ENCODE measurements around the gene PLXDC2. TPM values are rescaled to one million over a fixed set of nuclear protein-coding genes. Genes with fewer than 3 reads are reported as not detected.

Gene PLXDC2
- total and polyA plus RNA-seq, 7 donors, result 1.8 to 44.6 (median 18.2) TPM

DNA sequence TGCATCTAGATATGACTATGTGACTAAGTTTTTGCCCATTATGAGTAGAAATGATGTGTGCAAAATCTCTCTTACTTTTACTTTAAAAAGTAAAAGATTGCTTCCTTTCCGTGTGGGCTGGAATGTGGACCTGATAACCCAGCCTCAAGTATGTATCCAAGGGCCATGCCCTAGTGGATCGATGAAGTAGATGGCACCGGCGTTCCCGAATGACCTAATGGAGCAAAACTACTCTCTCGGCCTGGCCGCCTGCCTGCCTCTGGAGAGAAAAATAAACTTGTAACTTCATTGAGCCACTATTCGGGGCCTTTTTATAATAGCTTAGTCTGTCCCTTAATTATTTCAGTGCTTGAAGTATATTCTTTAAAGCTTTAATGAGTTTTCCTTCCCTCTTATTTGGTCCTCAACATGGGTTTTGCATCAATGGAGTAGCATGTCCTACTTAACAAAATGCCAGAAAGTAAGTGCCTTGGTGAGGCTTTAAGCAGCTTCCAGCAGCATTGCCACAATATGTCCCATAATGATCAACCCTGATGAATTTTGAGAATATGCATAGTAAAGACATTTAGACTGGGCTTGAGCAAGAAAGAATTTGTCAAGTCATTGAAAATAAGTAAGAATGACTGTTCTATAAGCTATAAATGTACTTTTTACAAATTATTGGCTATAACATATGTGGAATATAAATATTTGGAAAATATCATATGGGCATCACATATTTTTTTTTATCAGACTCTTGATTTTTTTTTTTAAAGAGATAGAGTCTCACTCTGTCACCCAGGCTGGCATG is 61.4 kb downstream of the PLXDC2 start:
- H3K27ac ChIP-seq, result no peak overlapping the region
- no peaks in the 10 kb centered on the region for H3K36me3 ChIP-seq
- WGBS, 2 donors, result 92 to 93% methylated on average over 8 of the region's 8 CpGs
- no peak overlapping the region for H3K4me3 ChIP-seq
- no peak for DNase-seq
- TF ChIP-seq CTCF (IDR thresholded peaks at IDR 0.05) (no peak), POLR2A (IDR thresholded peaks at IDR 0.05) (no peak), POLR2AphosphoS5 (IDR thresholded peaks at IDR 0.05) (no peak), EP300 (IDR thresholded peaks at IDR 0.05) (no peak)
- no peaks in the 10 kb centered on the region for H3K27me3 ChIP-seq
- H3K9me3 ChIP-seq, result no peaks in the 10 kb centered on the region
- H3K4me1 ChIP-seq, result no peaks in the 10 kb centered on the region
- intact Hi-C loops (cut with DNase I), result no loop called here

- WGBS, 2 donors, result 93 to 94% methylated on average over 5 of the region's 5 CpGs
- H3K9me3 ChIP-seq, result no peaks in the 10 kb centered on the region
- H3K4me3 ChIP-seq, result no peak overlapping the region
- no peaks in the 10 kb centered on the region for H3K36me3 ChIP-seq
- no peaks in the 10 kb centered on the region for H3K27me3 ChIP-seq
- intact Hi-C loops (cut with DNase I), result no loop called here
- no peaks in the 10 kb centered on the region for H3K4me1 ChIP-seq
- no peak for DNase-seq
- no peak overlapping the region for H3K27ac ChIP-seq
- TF ChIP-seq POLR2A (IDR thresholded peaks at IDR 0.05), result no peak
- no peak for TF ChIP-seq CTCF (IDR thresholded peaks at IDR 0.05)
- TF ChIP-seq EP300 (IDR thresholded peaks at IDR 0.05), result no peak
- no peak for TF ChIP-seq POLR2AphosphoS5 (IDR thresholded peaks at IDR 0.05)
Observed at GRCh38 chr10:19882621-19883020, 66.4 kb downstream of the PLXDC2 start.

DNA sequence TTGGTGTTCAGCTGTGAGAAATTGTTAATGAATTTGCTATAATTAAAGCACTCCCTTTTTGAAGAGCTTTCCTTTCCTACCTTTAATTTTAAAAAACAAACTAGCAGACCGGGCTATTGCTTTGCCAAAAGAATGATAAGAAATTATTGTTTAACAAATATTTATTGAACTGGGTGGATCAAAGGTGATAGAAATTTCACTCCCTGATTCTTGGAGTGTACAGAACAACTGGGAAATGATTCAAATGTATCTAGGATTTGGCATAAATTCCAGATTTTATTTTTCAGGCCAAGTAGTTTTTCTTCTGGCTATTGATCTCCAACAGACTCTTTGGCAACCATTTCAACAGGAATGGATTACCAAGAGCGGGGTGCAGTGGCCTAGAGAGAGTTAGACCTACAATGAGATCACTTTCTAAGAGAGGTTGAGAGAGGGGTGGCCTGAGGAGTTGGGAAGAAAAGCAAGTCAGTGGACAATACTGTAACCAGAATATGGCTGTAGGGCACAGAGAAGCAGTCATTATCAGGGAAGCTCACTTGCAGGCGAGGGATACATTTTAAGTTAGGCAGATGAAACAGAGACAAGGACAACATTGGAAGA is 71.9 kb downstream of the PLXDC2 start:
- WGBS, 2 donors, result 57 to 80% methylated on average over 3 of the region's 3 CpGs
- H3K36me3 ChIP-seq, result no peaks in the 10 kb centered on the region
- TF ChIP-seq POLR2A (IDR thresholded peaks at IDR 0.05), result no peak
- no peak for TF ChIP-seq CTCF (IDR thresholded peaks at IDR 0.05)
- no peak for TF ChIP-seq POLR2AphosphoS5 (IDR thresholded peaks at IDR 0.05)
- no peak for TF ChIP-seq EP300 (IDR thresholded peaks at IDR 0.05)
- no peak overlapping the region for H3K4me3 ChIP-seq
- H3K4me1 ChIP-seq, result no peaks in the 10 kb centered on the region
- intact Hi-C loops (cut with DNase I), result no loop called here
- DNase-seq, result no peak
- H3K27me3 ChIP-seq, result no peaks in the 10 kb centered on the region
- H3K27ac ChIP-seq, result no peak overlapping the region
- H3K9me3 ChIP-seq, result no peaks in the 10 kb centered on the region

- Histone ChIP-seq H3K27me3 (no peaks in the 10 kb centered on the region), H3K36me3 (no peaks in the 10 kb centered on the region), H3K27ac (no peak overlapping the region), H3K9me3 (no peaks in the 10 kb centered on the region), H3K4me3 (no peak overlapping the region), H3K4me1 (no peaks in the 10 kb centered on the region)
- TF ChIP-seq CTCF (IDR thresholded peaks at IDR 0.05) (no peak), POLR2AphosphoS5 (IDR thresholded peaks at IDR 0.05) (no peak), POLR2A (IDR thresholded peaks at IDR 0.05) (no peak), EP300 (IDR thresholded peaks at IDR 0.05) (no peak)
- intact Hi-C loops (cut with DNase I), result no loop called here
- no peak for DNase-seq
- WGBS, 2 donors, result 75 to 88% methylated on average over 2 of the region's 2 CpGs
Observed at GRCh38 chr10:19889256-19889655, 73.0 kb downstream of the PLXDC2 start.
